WTC11 (cell line): Measurements from ENCODE around the gene PIK3C2G.
"Not testable (repeated sequence)": the region's sequence is repeated elsewhere in the genome, so short reads cannot be mapped to it uniquely, and the experiment has no call there.

Experiments
- ATF3 ChIP-seq: sonication (generic); formaldehyde crosslinking; conservative IDR thresholded peaks from 2 replicates; pipeline ENCODE4 v1.8.1; 2022; ENCODE audit warnings: mild to moderate bottlenecking, missing genetic modification reagents
- CREB1 ChIP-seq: sonication (generic); formaldehyde crosslinking; IDR thresholded peaks from 2 replicates; pipeline ENCODE4 v1.8.0; 2023; ENCODE audit warnings: mild to moderate bottlenecking, missing genetic modification reagents
- CTCF ChIP-seq: fragments of 200-600 bp; IDR thresholded peaks from 2 replicates; pipeline ENCODE4 v1.8.0; 2022; ENCODE audit warnings: antibody characterized with exemption
- E2F1 ChIP-seq: sonication (generic); formaldehyde crosslinking; IDR thresholded peaks from 2 replicates; pipeline ENCODE4 v1.8.0; 2022; ENCODE audit warnings: mild to moderate bottlenecking, missing genetic modification reagents
- SP1 ChIP-seq: sonication (generic); formaldehyde crosslinking; conservative IDR thresholded peaks from 2 replicates; pipeline ENCODE4 v1.8.1; 2022; ENCODE audit warnings: missing genetic modification reagents
- ZNF138 ChIP-seq: sonication (generic); formaldehyde crosslinking; conservative IDR thresholded peaks from 2 replicates; pipeline ENCODE4 v1.8.1; 2022; ENCODE audit warnings: mild to moderate bottlenecking, moderate library complexity, missing genetic modification reagents
- ZNF425 ChIP-seq: fragments of 250-450 bp; sonication (Bioruptor Pico); conservative IDR thresholded peaks from 2 replicates; pipeline ENCODE4 v1.9.0; 2021; ENCODE audit warnings: mild to moderate bottlenecking

- TF ChIP-seq CTCF; E2F1; SP1 (CRISPR knock-in tag); ZNF425 (CRISPR knock-in tag); ZNF138 (CRISPR knock-in tag); ATF3 (CRISPR knock-in tag); CREB1 (CRISPR knock-in tag): not testable (repeated sequence)
Measured at GRCh38 chr12:18255004-18255403, 6.3 kb upstream of the PIK3C2G start.
